Activated CD8-positive, alpha-beta memory T cell treated with anti-CD3 and anti-CD28 coated beads, Interleukin-2, amount 50 U/mL, for 24 hours (primary cell): ENCODE data around the gene F2RL2.

ENCODE experiments used
- DNase-seq: peaks from one replicate; pipeline ENCODE4 v3.0.0-alpha.2; 2020; ENCODE audit errors: extremely low read depth

F2RL2 gene

GRCh38 chr5:76585783-76586217 lies 37.4 kb downstream of the F2RL2 start:
- no peak for DNase-seq

- no peak for DNase-seq
Measured at GRCh38 chr5:76583163-76584047, 39.8 kb downstream of the F2RL2 start.

- DNase-seq: no peak
Measured at GRCh38 chr5:76582230-76583162, 40.7 kb downstream of the F2RL2 start.

GRCh38 chr5:76580981-76581380 lies 42.2 kb downstream of the F2RL2 start:
- no peak for DNase-seq

GRCh38 chr5:76579166-76579937 lies 43.9 kb downstream of the F2RL2 start:
- DNase-seq: no peak

- DNase-seq: no peak
Measured at GRCh38 chr5:76576996-76577395, 46.2 kb downstream of the F2RL2 start.

GRCh38 chr5:76576450-76576849 lies 46.8 kb downstream of the F2RL2 start:
- no peak for DNase-seq

GRCh38 chr5:76571559-76571958 lies 51.6 kb downstream of the F2RL2 start:
- no peak for DNase-seq

- DNase-seq: no peak
Measured at GRCh38 chr5:76570153-76570552, 53.0 kb downstream of the F2RL2 start.
